Measurements from ENCODE around the gene KCNQ2. TPM values are rescaled to one million over a fixed set of nuclear protein-coding genes. Genes with fewer than 3 reads are reported as not detected.

Gene KCNQ2
- total RNA-seq, 1 donor from 2014 or later, result 11.5 TPM

DNA sequence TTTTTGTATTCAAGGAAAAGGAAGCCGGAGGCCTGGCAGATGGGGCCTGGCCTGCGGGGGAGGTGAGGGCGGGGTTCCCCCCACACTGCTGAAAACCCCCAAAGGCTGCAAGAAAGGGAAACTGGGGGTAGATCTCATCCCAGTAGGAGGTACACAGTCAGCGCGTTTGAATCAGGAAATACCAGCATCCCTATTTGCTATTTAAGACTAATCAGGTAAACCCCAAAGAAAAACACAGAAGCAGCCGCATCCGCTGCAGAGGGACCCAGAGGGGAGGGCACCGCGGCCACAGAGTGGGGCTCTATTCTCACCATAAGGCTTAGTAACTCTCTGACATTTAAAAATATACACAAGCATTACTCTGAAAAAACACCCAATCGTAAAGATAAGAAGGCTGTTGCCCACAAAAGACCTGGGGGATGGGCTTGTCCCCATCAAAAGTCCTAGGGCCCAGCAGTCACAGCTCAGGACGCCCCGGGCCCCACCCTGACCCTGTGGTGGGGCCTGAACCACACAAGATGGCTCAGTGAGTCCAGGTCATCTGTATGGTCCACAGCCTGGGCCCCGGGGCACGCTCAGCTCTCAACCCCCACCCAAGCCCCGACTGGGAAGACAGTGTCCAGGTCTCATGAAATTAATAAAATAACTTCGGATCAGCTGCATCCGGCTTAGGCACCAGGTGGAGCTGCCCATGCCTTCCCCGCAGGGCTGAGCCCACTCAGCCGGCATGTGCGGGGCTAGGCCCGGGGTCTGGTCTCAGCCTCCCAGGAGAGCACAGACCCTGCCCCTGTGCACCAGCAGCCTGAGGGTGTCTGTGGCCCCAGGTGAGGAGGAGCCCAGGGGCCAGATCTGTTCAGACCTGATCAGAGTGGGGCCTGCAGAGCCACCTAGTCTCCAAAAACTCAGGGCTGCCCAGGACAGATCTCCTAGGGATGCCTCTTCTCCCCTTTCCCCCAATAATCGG lies 31.0 kb downstream of the KCNQ2 start:
- Histone ChIP-seq H3K27me3 (ENCODE audit: insufficient read depth, low read length) (no peaks in the 10 kb centered on the region), H3K9me3 (ENCODE audit: insufficient read depth, low read depth, low read length) (no peaks in the 10 kb centered on the region), H2AFZ (ENCODE audit: low read depth, low read length) (no peak overlapping the region), H3K36me3 (ENCODE audit: insufficient read depth, low read length) (no peaks in the 10 kb centered on the region), H3K79me2 (ENCODE audit: insufficient read depth, low read length) (no peaks in the 10 kb centered on the region), H3K27ac (ENCODE audit: low read depth, low read length) (no peak overlapping the region), H3K4me1 (ENCODE audit: insufficient read depth, low read length) (no peaks in the 10 kb centered on the region), H3K4me2 (ENCODE audit: low read length) (no peak overlapping the region), H4K20me1 (ENCODE audit: insufficient read depth, low read length) (no peaks in the 10 kb centered on the region), H3K9ac (ENCODE audit: low read length) (no peak overlapping the region), H3K4me3 (ENCODE audit: insufficient read depth, low read depth, low read length) (no peak overlapping the region)
- peaks cover 5% of the 10 kb centered on the region for H3K27me3 Mint-ChIP-seq (ENCODE audit: low read depth, unreplicated experiment)
- H3K4me1 Mint-ChIP-seq (ENCODE audit: low read depth, unreplicated experiment), result no peaks in the 10 kb centered on the region
- no peaks in the 10 kb centered on the region for H3K36me3 Mint-ChIP-seq (ENCODE audit: low read depth, unreplicated experiment)
- TF ChIP-seq EZH2 (IDR thresholded peaks at IDR 0.05; ENCODE audit: insufficient read depth, low read length), result no peak
- TF ChIP-seq, protein P1, sequence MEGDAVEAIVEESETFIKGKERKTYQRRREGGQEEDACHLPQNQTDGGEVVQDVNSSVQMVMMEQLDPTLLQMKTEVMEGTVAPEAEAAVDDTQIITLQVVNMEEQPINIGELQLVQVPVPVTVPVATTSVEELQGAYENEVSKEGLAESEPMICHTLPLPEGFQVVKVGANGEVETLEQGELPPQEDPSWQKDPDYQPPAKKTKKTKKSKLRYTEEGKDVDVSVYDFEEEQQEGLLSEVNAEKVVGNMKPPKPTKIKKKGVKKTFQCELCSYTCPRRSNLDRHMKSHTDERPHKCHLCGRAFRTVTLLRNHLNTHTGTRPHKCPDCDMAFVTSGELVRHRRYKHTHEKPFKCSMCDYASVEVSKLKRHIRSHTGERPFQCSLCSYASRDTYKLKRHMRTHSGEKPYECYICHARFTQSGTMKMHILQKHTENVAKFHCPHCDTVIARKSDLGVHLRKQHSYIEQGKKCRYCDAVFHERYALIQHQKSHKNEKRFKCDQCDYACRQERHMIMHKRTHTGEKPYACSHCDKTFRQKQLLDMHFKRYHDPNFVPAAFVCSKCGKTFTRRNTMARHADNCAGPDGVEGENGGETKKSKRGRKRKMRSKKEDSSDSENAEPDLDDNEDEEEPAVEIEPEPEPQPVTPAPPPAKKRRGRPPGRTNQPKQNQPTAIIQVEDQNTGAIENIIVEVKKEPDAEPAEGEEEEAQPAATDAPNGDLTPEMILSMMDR (IDR thresholded peaks at IDR 0.05; ENCODE audit: insufficient read depth, low read depth, low read length), result no peak
- H3K9me3 Mint-ChIP-seq (ENCODE audit: unreplicated experiment), result no peaks in the 10 kb centered on the region
- H3K27ac Mint-ChIP-seq (ENCODE audit: unreplicated experiment), result no peak overlapping the region
- no peak for FAIRE-seq
- DNase-seq (ENCODE audit: low read depth), result no peak
- H3K4me3 Mint-ChIP-seq (ENCODE audit: unreplicated experiment), result no peak overlapping the region

DNA sequence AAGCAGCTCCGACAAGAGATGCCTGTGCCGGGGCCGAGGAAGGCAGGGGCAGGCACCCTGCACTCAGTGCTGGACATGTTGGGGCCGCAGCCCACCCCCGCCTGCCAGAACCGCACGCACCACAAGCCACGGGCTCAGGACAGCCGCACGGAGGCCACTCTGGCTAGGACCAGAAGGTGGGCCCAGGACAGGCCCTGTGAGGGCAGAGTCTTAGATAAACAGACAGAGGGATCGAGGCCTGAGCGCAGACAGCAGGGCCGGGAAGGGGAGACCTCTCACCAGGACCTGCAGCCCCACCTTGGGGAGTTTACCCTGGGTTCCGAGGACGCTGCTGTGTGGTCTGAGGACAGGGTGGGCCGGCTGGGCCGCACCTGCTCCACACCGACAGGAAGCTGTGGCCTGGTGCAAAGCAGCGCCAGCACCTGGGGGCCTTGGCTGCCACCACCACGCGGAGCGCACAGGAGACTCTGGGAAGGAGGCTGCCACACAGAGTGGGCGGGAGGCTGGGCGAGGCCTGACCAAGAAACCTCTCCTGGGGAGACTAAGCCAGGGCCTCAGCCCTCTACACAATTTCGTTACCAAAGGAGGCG lies 32.0 kb downstream of the KCNQ2 start:
- Mint-ChIP-seq H3K27ac (ENCODE audit: unreplicated experiment) (no peak overlapping the region), H3K27me3 (ENCODE audit: low read depth, unreplicated experiment) (peaks cover 7% of the 10 kb centered on the region), H3K4me1 (ENCODE audit: low read depth, unreplicated experiment) (no peaks in the 10 kb centered on the region), H3K4me3 (ENCODE audit: unreplicated experiment) (no peak overlapping the region), H3K9me3 (ENCODE audit: unreplicated experiment) (no peaks in the 10 kb centered on the region), H3K36me3 (ENCODE audit: low read depth, unreplicated experiment) (no peaks in the 10 kb centered on the region)
- H3K9ac ChIP-seq (ENCODE audit: low read length), result no peak overlapping the region
- H3K27me3 ChIP-seq (ENCODE audit: insufficient read depth, low read length), result no peaks in the 10 kb centered on the region
- DNase-seq (ENCODE audit: low read depth) (no peak), FAIRE-seq (no peak)
- H3K27ac ChIP-seq (ENCODE audit: low read depth, low read length), result no peak overlapping the region
- no peak overlapping the region for H3K4me2 ChIP-seq (ENCODE audit: low read length)
- H3K79me2 ChIP-seq (ENCODE audit: insufficient read depth, low read length), result no peaks in the 10 kb centered on the region
- H3K4me3 ChIP-seq (ENCODE audit: insufficient read depth, low read depth, low read length), result no peak overlapping the region
- H3K36me3 ChIP-seq (ENCODE audit: insufficient read depth, low read length), result no peaks in the 10 kb centered on the region
- no peak overlapping the region for H2AFZ ChIP-seq (ENCODE audit: low read depth, low read length)
- H3K9me3 ChIP-seq (ENCODE audit: insufficient read depth, low read depth, low read length), result no peaks in the 10 kb centered on the region
- no peaks in the 10 kb centered on the region for H4K20me1 ChIP-seq (ENCODE audit: insufficient read depth, low read length)
- H3K4me1 ChIP-seq (ENCODE audit: insufficient read depth, low read length), result no peaks in the 10 kb centered on the region
- TF ChIP-seq, protein P1 (IDR thresholded peaks at IDR 0.05; ENCODE audit: insufficient read depth, low read depth, low read length), result no peak
- no peak for TF ChIP-seq EZH2 (IDR thresholded peaks at IDR 0.05; ENCODE audit: insufficient read depth, low read length)
